GM18508 (cell line): Measurements from ENCODE around the gene DDX51.

Experiments used
- ATAC-seq: cut with Tn5 transposase; IDR thresholded peaks from one replicate; pipeline ENCODE4 v1.9.1; 2021; ENCODE audit warnings: moderate number of reproducible peaks; ENCODE audit not compliant: insufficient read depth, unreplicated experiment

Gene DDX51

DNA sequence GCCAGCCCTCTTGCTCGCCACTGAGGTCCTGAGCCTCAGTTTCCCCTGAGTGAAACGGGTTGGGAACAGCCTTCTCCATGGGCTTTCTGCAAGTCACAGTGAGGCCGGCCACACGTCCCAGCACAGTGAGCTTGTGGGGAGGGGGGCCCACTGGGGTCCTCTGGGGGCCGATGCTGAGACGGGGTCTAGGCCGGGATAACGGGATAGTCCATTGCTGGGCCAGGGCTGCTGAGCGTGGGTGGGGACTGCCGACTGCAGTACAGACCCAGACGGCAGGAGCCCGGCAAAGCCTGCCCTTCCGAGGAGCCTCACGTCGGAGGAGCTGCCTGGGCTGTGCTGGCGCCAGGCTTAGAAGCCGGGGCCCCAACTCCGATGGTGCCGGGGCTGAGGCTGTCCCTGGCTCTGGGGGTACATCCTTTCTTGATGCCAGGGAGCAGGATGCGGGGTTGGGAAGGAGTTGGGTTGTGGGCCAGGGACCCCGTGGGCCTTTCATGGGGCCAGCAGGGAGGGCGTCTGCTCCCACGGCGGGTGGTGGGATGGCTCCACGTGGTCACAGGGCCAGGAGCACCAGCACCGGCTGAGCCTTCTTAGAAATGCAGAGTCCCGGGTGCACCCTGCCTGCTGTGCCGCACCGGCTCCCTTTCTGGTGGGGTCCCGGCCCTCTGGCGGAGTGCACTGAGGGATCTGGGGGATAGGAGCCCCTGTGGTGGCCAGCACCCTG is 24.4 kb upstream of the DDX51 start:
- ATAC-seq, result no peak

DNA sequence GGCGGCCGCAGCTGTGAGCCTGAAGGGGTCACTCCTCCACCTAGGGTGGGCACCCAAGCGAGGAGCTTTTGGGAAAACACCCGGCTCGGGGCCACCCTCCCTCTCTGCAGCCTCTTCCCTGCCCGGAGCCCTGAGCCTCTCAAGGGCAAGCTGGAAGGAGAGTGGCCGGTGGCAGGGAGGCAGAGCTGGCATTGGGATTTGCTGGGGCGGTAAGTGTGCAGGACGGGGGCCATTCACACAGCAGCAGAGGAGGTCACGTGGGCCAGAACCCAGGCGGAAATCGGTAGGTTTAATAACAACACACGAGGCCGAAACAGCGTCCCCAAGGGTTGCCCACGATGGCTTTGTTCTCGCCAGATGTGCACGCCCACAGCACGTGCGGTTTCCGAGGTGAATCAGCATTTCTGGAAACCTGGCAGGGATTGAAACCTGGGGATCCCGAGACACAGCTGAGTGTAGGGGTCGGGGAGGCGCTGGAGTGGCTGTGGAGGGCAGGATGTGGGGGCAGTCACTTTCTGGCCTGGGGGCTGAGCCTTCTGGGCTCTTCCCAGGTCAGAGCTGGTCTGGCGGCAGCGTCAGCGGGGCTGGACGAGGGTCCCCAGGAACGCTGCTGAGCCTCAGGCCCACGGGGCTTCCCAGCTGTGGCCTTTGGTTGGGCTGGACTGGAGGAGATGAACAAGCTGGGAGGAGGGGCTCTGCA is 23.6 kb upstream of the DDX51 start:
- ATAC-seq, result no peak

DNA sequence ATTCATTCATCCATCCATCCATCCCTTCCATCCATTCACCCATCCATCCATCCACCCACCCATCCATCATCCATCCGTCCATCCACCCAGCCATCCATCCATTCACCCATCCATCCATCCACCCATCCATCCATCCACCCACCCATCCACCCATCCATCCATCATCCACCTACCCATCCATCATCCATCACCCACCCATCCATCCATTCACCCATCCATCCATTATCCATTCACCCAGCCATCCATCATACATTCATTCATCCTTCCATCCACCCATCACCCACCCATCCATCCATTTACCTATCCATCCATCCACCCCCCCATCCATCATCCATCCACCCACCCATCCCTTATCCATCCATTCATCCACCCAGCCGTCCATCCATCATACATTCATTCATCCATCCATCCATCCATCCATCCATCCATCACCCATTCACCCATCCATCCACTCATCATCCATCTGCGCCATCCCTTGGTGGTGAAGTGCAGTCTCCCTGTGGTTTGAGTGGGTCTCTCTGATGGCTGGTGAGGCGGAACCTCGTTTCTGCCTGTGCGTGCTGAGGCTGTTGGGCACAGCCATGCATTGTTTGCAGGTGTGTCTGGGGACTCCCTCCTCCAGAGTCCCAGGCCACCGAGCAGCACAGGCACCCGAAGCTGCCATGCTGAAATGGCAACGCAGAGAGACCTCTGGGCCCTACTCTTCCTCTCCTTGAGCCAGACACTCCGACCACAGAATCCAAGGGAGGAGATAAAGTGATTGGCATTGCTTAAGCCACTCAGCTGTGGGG is 22.9 kb upstream of the DDX51 start:
- no peak for ATAC-seq

DNA sequence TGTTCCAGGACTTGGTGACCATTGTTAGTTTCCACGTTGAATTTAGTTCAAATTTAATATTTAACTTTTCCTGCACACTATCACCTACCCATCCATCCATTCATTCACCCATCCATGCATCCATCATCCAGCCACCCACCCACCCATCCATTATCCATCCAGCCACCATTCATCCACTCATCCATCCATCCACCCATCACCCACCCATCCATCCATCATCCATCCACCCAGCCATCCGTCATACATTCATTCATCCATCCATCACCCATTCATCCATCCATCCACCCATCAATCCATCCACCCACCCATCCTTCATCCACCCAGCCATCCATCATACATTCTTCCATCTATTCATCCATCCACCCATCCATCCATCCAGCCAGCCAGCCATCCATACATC is 22.0 kb upstream of the DDX51 start:
- ATAC-seq, result no peak

DNA sequence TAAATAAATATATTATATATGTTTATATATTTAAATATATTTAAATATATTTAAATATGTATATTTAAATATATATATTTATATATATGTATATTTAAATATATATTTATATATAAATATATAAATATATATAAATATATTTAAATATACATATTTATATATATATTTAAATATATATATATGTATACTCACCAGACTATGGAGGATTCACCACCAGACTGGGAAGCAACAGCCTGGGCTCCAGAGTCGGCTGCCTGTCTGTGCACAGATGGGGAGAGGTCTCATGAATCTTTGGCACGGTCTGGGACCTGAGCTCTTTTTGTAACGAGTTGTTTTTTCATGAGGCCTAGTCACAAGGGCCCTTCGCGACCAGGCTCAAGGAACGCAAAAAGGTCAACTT is 21.5 kb upstream of the DDX51 start:
- no peak for ATAC-seq

DNA sequence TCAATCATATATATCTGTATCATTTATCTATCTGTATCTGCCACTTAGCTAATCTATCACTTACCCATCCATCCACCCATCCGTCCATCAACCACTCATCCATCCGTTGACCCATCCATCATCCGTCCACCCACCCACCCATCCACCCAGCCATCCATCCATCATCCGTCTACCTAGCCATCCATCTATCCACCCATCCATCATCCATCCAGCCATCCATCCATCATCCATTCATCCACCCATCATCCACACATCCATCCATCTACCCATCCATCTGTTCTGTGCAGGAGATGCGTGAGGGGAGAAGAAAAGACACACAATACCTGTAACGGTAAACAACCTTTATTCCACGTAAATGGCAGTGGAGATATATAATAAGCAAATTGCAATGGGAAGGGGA is 20.3 kb upstream of the DDX51 start:
- ATAC-seq, result no peak

DNA sequence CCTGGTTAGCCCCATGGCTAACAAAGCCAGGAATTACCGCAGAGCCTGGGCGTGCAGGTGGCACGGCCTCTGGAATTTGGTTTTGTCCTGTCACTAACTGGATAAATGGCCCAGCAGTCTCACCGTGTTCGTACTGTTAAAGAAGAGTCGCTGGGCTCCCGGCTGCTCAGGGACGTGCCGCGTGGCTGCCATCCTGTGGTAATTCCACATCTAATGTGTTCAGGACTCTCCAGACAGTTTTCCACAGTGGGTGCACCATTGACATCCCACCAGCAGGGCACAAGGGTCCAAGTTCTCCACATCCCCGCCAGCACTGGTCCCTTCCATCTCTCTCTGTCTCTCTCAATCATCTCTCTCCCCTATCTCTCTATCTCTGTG is 19.8 kb upstream of the DDX51 start:
- no peak for ATAC-seq

DNA sequence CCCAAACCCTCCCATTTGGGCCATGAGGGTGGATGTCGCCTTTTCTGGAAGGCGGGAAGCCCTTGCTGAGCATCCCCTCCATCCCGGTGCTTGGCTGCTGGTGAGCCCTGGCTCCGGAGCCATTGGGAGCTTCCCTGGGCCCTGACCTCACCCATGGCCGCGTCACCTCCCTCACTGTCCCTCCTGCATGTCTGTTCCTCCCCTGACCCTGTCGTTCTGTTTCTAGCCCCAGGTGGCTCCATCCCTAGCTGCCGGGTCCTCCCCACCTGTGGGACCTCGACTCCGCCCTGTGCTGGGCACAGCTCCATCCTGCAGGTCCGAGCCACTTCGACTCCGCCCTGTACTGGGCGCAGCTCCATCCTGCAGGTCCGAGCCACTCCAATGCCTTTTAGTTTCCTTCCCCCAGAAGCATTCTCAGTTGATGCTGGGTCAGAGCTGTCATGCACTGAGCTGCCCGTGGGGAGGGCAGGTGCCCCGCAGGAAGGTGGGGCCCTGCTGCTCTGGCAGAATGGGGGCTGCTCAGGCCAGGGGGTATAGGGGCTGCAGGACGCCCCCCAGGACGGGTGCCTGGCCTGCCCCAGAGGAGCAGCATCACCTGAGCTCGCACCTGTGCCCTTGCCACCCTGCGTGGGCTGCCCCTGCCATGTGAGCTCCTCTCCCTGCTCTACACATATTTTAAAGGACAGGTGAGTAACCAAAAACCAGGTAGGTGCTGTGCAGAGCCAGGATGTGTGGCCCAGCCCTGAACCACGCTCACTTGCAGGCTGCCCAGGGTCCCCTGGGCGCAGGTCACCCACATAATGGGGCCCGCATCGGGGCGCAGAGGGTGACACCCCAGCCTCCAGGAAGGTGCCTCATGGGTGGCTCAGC is 19.2 kb upstream of the DDX51 start:
- ATAC-seq, result no peak

DNA sequence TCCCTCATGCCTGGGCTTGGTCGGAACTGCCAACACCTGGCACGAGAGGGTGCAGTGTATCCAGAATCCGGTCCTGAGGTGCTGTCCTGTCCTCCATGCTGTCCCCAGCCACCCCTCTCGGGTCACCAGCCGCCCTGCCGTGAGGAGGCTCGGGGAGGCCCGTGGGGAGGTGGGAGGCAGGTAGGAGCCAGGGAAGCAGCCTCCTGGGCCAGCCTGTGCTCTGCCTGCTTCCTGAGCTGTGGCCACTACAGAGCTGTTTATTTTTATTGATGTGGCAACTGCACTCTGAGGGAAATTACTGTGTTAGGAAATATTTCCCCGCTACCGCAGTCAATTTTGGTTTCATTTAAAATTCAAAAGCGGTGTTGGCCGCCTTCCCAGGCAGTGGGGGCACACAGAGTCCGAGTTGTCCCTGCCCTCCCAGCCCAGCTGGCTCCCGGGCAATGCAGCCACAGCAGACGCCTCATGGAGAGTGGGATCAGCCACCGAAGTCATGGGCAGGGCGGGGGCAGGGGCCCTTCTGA is 18.5 kb upstream of the DDX51 start:
- no peak for ATAC-seq

DNA sequence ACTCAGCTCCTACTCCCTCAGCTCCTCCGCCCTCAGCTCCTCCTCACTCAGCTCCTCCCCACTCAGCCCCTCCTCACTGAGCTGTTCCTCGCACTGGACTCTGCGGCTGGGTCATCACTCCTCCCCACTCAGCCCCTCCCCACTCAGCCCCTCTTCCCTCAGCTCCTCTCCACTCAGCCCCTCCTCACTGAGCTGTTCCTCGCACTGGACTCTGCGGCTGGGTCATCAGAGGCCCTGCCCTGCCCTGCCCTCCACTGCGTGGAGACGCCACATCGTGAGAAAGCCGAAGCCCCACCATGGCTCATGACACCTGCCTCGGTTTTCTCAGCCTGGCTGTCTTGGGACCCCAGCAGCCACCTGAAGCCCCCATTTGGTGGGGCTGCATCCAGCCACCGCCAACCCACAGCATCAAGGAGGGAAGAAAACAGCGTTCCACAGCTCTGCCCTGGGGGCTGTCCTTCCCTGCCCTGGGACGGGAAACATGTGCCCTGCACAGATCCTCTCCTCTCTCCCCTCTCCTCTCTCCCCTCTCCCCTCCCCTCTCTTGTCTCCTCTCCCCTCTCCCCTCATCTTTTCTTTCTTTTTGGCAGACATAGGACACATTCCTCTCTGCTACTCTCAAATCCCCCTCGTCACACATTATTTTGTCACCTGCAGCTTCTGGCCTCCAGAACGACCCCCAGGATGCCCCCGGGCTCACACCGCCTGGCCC is 17.8 kb upstream of the DDX51 start:
- ATAC-seq, result no peak

DNA sequence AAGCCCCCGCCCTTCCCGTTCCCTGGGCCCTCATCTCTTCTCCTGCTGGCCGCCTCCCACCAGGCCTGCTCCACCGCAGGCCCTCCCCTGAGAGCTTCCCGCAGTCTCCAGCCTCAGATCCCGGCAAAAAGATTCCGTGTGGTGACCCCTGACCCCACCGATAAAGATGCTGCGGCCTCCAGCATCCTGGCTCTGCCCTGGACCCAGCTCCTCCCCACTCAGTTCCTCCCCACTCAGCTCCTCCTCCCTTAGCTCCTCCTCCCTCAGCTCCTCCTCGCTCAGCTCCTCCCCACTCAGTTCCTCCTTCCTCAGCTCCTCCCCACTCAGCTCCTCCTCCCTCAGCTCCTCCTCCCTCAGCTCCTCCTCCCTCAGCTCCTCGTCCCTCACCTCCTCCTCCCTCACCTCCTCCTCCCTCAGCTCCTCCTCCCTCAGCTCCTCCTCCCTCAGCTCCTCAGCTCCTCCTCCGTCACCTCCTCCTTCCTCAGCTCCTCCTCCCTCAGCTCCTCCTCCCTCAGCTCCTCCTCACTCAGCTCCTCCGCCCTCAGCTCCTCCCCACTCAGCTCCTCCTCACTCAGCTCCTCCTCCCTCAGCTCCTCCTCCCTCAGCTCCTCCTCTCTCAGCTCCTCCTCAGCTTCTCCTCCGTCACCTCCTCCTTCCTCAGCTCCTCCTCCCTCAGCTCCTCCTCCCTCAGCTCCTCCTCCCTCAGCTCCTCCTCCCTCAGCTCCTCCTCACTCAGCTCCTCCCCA is 17.1 kb upstream of the DDX51 start:
- no peak for ATAC-seq

DNA sequence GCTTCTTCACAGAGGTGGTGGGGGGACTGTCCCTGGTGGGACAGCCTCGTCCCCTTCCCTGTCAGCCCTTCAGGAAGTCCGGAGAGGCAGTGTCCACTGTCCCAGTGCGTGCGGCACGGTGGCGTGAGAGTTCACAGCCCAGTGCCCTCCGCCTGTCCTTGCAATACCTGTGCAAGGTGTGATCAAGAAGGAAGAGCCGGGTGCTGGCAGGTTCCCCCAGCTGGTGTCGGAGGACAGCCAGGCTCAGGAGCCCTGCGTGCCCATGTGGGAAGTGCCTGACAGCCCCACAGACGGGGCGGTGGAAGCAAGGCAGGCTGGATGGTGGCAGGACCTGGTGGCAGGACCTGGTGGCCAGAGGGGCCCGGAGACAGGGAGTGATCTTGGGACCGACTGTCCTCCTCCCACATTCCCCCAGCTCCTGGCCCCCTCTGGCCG is 16.5 kb upstream of the DDX51 start:
- ATAC-seq, result no peak

DNA sequence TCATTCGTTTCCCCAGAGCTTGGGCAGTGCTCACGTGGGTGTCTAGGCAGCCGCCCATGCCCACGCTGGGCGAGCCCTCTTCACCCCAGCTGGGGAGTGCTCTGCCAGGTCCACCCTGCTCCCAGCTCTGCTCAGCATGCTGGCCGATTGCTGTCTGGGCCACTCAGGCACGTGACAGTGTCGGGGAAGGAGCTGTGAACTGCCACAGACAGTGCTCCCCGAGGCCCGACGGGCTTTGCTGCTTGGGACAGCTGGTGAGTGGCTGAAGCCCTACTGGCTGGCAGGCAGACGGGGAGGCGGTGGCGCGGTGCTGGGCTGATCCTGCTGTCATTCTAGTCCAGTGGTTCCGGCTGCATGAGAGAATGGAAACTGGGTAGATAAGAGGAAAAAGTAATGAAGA is 15.9 kb upstream of the DDX51 start:
- no peak for ATAC-seq

DNA sequence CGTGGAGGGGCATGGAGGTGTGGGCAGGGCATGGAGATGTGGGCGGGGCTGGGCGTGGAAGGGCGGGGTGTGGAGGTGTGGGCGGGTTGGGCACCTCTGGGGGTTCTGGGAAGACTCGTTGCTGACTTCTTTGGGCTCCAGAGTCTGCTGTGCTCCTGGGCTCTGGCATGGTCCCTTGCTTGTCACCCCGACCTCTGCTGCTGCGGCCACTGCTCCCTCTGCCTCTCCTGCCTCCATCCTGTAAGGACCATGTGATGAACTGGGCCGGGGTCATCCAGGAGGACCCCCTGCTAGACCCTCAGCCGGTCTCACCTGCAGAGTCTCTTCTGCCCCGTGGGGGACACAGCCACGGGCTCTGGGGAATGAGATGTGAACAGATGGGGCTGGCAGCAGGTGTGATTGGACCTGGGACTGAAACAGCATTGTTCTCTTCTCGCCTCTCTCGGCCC is 15.5 kb upstream of the DDX51 start:
- ATAC-seq, result no peak

DNA sequence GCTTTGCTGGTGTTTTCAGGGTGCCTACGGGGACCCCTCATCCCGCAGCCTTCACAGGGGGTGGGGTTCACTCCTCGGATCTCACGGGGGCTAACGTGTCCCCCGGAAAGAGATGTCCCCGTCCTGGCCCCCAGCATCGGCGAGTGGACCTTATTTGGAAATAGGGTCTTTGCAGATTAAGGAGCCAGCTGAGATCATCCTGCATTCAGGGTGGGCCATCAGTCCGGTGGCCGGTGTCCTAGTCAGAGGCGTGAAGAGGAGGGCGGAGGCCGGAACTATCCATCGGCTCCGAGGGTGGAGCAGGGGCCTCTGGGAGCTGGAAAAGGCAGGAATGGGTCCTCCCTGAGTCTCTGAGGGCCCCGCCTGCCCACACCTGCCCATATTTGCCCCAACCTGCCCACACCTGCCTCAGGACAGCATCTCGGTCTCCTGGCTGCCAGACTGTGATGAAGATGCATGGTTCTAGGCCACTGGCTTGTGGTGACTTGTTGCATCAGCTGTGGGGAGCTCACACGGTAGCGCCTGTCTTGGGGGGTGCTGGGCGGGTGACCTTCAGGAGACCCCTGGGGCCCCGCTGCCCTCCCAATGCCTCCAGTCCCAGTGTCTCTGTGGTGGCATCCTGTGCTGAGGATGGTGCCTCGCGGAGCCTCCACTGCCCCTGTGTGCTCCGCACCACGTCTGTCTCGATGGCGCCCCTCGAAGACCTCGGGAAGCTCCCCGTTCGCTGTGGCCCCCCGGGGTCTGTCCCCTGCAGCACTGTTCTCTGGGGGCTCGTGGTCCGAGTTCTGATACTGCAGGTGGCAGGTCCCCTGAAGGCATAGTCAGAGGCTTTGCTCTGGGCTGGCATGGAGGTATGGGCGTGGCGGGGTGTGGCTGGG is 14.8 kb upstream of the DDX51 start:
- no peak for ATAC-seq

DNA sequence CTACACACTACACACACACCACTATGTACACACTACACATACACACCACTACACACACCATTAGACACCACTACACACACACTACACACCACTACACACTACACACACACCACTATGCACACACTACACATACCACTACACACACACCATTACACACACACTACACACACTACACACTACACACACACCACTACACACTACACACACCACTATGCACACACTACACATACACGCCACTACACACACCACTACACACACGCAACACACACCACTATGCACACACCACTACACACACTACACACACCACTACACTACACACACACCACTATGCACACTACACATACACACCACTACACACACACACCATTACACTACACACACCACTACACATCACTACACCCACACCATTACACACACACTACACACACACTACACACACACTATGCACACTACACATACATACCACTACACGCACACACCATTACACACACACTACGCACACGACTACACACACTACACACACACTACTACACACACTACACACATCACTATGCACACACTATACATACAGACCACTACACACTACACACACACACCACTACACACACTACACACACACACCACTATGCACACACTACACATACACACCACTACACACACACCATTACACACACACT is 13.8 kb upstream of the DDX51 start:
- ATAC-seq, result no peak

DNA sequence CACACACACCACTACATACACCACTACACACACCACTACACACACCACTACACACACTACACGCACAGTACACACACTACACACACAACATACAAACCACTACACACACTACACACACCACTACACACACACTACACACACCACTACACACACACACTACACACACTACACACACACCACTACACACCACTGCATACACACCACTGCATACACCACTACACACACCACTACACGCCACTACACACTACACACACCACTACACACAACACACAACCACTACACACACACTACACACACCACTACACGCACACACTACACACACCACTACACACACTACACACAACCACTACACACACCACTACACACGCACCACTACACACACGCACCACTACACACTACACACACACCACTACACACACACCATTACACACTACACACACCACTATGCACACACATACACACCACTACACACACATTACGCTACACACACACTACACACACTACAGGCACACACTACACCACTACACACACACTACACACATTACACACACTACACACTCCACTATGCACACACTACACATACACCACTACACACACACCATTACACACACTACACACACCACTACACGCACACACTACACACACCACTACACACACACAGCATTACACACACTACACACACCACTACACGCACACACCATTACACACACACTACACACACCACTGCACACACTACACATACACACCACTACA is 12.6 kb upstream of the DDX51 start:
- no peak for ATAC-seq
